Choroid plexus epithelial cell (primary cell): ENCODE data around the gene WFIKKN1.
A peak's percentile ranks its signal among the peaks of the same experiment; 100 is the strongest.

Experiments
- DNase-seq: peaks from one replicate; pipeline ENCODE4 v3.0.0-alpha.2; 2010; ENCODE audit warnings: low read depth
- H3K4me3 ChIP-seq: 2 replicates; pipeline ENCODE4 v1.5.1; 2011; ENCODE audit warnings: low read depth, mild to moderate bottlenecking, control low read depth, low read length, moderate library complexity
- CTCF ChIP-seq: conservative IDR thresholded peaks from 2 replicates; pipeline ENCODE4 v1.5.1; 2011; ENCODE audit warnings: low read depth, mild to moderate bottlenecking, control low read depth, inconsistent platforms, low read length, moderate library complexity

The WFIKKN1 gene

GRCh38 chr16:608019-608418, 22.8 kb upstream of the WFIKKN1 start:
- no peak for TF ChIP-seq CTCF
- DNase-seq, result no peak
- H3K4me3 ChIP-seq, result no peak overlapping the region

DNA sequence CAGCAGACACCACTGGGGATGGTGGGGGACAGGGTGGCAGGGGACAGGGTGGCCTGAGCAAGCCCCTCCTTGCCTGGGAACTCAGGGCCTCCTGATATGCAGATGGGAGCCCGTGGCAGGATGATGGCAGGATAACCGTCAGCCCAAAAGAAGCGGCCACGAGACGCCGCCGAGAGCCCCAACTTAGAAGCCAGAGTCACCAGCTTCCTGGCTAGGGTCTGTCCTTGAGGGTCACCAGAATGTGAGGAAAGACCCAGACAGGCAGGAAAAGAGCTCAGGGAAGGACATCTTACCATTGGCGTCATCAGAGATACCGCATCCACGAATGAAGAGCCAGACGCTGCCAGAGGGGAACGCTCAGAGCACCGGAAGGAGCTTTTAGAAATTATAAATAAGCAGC, 21.5 kb upstream of the WFIKKN1 start:
- no peak for DNase-seq
- no peak for TF ChIP-seq CTCF
- H3K4me3 ChIP-seq, result no peak overlapping the region

DNA sequence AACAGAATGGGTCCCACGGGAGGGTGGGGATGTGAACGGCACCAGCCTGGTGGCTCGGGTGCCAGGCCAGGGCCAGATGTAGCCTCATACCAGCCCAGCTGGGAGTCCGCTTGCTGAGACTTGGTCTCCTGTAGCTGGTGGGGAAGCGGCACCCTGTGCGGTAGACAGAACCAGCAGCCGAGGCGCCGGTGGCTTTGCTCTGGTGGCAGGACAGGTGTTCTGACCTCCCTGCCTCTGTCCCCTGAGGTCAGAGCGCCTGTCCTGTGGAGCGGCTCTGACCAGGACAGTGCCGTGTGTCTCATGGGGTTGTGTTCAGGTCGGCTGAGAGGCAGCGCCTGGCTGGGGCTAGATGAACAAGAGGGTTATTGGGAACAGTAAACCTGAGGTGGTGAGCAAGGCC, 20.8 kb upstream of the WFIKKN1 start:
- TF ChIP-seq CTCF, result no peak

DNA sequence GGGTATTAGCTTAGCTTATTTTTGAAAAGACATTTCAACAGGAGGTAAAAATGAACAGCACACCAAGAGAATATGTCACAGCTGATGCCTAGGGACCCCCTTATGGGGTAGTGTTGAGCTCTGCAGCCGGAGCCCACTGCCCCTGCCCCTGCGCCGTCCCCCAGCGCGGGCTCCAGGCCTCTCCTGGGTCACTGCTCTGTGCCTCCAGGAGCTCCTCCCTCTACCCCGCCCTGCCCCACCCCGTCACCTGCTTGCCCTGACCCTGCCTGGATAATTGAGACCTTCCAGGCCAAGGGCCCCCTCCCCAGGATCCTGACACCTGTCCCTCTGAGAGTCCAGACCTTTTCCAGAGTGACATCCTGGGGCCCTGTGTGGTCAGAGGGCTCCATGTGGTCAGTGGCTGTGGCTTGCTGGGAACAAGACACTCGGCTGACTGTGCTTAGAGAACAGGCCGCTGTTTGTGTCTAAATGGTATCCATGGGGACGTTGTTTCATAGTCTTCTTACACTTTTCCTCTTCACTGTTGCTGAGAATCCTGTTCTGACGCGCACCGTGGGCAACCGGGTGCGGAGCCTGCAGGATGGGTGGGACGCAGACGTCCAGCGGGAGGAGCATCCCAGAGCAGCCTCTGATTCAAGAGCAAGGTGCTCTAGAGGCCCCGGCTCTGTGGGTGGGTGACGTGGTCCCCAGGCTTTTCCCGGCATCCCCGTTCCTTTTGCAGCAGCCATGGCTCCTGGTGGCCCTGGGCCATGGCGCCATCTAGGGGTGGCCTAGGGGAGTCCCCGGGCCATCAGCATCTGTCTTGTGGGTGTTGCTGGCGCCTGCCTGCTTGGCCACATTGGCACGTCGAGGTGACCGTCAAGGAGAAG, 20.0 kb upstream of the WFIKKN1 start:
- H3K4me3 ChIP-seq, result no peak overlapping the region
- DNase-seq, result peak; percentile 41
- TF ChIP-seq CTCF, result peak; percentile 74

More for the DNA sequence above, 20.8 kb upstream of the WFIKKN1 start:
- H3K4me3 ChIP-seq, result no peak overlapping the region
- DNase-seq, result no peak

GRCh38 chr16:615122-615521, 15.7 kb upstream of the WFIKKN1 start:
- DNase-seq, result no peak
- H3K4me3 ChIP-seq, result no peak overlapping the region
- no peak for TF ChIP-seq CTCF

DNA sequence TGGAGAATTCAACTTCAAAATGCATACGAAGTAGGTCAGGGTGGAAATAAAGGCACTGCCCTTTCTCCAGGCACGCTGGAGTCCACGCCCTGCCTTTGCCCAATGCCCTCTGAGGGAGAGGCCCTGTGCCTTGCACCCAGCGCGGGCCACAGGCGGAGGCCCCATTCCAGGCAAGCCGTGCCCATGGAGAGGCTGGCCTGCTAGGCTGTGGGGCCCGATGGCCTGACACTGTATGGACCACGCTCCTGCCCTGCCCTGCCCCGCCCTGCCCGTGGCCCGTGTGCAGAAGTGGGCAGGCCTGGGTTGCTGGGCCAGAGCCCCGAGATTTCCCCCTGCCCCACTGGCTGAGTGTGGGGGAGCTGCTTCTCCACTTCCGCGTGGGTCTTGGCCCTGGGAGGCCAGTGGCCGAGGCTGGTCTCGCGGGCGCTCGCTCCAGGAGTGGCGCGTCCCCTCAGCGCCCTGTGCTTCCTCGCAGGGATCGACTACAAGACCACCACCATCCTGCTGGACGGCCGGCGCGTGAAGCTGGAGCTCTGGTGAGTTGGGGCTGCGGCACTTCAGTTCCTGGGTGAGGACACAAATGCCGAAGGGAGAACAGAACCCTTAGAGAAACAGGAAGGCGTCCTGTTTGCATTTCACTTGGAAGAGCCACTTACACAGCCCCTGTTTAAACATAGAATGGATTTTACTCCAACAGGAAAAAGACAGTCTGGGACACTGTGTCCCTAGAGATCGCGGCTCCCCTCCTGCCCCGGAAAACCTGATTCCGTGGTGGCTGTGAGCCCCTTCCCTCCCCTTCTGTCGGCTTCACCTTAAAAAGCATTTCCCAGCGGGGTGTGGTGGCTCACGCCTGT, 13.8 kb upstream of the WFIKKN1 start:
- no peak for DNase-seq
- no peak overlapping the region for H3K4me3 ChIP-seq
- no peak for TF ChIP-seq CTCF
